Tongue (tissue), 2 donors: Measurements from ENCODE around the gene TPK1. TPM values are rescaled to one million over a fixed set of nuclear protein-coding genes. Genes with fewer than 3 reads are reported as not detected.
"Not testable (repeated sequence)": the region's sequence is repeated elsewhere in the genome, so short reads cannot be mapped to it uniquely, and the experiment has no call there.

Experiments used
- DNase-seq: peaks from one replicate; pipeline ENCODE4 v3.0.0-alpha.2; 2015
- total RNA-seq: library from RNA; depleted of rRNA; stranded (reverse); fragments of >200 nt; gene quantifications from one replicate; pipeline ENCODE4 v1.2.3, GENCODE V29; 2014

The TPK1 gene
- total RNA-seq, 1 donor from 2014 or later, result 4.3 TPM

- peak; percentile 8 for DNase-seq
Measured at GRCh38 chr7:144777005-144777839, 58.6 kb downstream of the TPK1 start.

GRCh38 chr7:144776447-144776846, 59.4 kb downstream of the TPK1 start:
- DNase-seq, result no peak

- DNase-seq, result no peak
Measured at GRCh38 chr7:144775749-144776148, 60.1 kb downstream of the TPK1 start.

- no peak for DNase-seq
Measured at GRCh38 chr7:144771927-144772326, 63.9 kb downstream of the TPK1 start.

GRCh38 chr7:144771174-144771573, 64.7 kb downstream of the TPK1 start:
- DNase-seq, result no peak

GRCh38 chr7:144769352-144769751, 66.5 kb downstream of the TPK1 start:
- DNase-seq, result no peak

- DNase-seq, result no peak
Measured at GRCh38 chr7:144768633-144769032, 67.2 kb downstream of the TPK1 start.

GRCh38 chr7:144763291-144763690, 72.6 kb downstream of the TPK1 start:
- no peak for DNase-seq

- no peak for DNase-seq
Measured at GRCh38 chr7:144762853-144763252, 73.0 kb downstream of the TPK1 start.

- DNase-seq, result no peak
Measured at GRCh38 chr7:144761493-144761892, 74.4 kb downstream of the TPK1 start.

GRCh38 chr7:144759653-144760052, 76.2 kb downstream of the TPK1 start:
- DNase-seq, result no peak

- no peak for DNase-seq
Measured at GRCh38 chr7:144747936-144748335, 87.9 kb downstream of the TPK1 start.

- peak; percentile 34 for DNase-seq
Measured at GRCh38 chr7:144738708-144739314, 97.0 kb downstream of the TPK1 start.

- DNase-seq, result no peak
Measured at GRCh38 chr7:144738146-144738545, 97.7 kb downstream of the TPK1 start.

- no peak for DNase-seq
Measured at GRCh38 chr7:144736880-144737493, 98.9 kb downstream of the TPK1 start.

GRCh38 chr7:144735505-144736276, 100.2 kb downstream of the TPK1 start:
- no peak for DNase-seq

GRCh38 chr7:144731661-144732351, 104.0 kb downstream of the TPK1 start:
- no peak for DNase-seq

GRCh38 chr7:144730224-144730623, 105.6 kb downstream of the TPK1 start:
- DNase-seq, result no peak

- DNase-seq, result no peak
Measured at GRCh38 chr7:144729226-144729625, 106.6 kb downstream of the TPK1 start.

- DNase-seq, result no peak
Measured at GRCh38 chr7:144728551-144728950, 107.3 kb downstream of the TPK1 start.

GRCh38 chr7:144726840-144727239, 109.0 kb downstream of the TPK1 start:
- DNase-seq, result not testable (repeated sequence)

- no peak for DNase-seq
Measured at GRCh38 chr7:144725070-144725469, 110.8 kb downstream of the TPK1 start.
